ENCODE measurements around the gene CD300E.

Gene CD300E

DNA sequence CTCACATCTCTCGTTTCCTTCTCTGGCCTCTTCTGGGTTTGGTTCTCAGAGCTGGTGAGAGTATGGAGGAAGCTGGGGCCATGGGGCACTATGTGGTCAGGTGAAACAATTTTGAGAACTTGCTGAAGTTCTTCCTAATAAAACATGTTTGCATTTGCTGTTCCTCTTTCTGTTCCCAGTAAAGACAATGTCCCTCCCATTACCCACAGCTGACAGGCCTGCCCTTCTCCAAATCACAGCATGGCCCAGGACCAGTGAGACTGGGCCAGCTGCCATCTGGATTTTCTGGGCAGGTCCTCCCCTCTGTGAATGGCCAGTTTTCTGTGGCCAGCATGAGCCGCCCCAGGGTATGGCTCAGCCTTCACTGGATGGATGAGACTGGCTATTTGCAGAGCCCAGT lies 56.1 kb downstream of the CD300E start, which contains the start of gene CD300H:
CD300H (minus strand) TSS at position 113 of the 400 bp plus-strand sequence.
- peak in 2 of 56 donors; percentile 9 to 11 for DNase-seq

DNA sequence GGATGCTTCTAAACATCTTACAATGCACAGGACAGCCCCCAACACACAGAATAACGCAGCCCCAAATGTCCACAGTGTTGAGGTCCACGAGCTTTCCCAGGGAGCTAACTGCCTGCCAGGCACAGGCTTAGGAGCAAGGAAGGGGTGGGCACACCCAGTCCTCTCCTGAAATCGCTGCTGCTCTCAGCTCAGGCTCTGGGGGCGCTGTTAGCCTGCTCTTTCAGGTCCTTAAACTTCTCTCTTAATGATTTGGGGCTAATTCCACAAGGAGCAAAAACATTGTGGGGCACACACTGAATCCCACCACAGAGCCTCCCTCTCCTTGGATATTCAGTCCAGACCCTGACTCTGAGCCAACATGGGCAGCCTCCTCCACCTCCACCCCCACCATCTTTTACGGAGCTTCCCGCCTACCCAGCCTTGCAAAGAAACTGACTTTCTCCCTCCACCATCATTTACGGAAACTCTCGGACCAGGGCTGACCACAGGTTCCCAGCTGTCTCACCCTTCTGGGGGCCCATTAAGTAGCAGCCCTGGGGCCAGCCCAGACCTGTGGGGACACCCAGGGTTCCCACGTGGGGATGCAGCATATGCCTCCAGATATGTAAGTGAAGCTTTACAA lies 57.3 kb downstream of the CD300E start:
- peak in 6 of 56 donors; percentile 7 to 43 (median 20) for DNase-seq

DNA sequence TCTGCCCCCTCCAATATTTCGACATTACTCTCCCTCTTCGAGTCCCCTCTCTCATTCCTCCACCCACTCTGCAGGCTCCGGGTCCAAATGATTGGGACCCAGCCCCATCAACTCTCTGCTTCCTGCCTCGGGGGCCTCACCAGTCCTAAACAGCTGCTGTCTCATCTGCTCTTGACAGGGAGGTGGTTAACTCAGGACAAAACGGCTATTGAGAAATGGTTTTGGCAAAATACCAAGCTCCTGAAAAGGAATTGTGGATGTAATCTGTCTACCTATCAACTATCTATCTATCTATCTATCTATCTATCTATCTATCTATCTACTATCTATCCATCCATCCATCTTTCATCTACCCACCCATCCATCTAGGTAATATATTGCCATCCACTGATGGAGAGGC lies 58.4 kb downstream of the CD300E start:
- no peak for DNase-seq

DNA sequence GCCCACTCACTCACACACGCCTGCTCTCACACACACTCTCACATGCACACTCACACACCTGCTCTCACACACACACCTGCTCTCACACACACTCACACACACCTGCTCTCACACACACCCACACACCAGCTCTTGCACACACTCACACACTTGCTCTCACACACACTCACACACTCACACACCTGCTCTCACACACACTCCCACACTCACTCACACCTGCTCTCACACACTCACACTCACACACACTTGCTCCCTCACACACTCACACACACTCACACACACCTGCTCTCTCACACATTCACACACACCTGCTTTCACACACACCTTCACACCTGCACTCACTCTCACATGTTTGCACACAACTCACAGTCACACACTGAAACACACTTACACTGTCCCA lies 60.2 kb downstream of the CD300E start:
- no peak for DNase-seq

DNA sequence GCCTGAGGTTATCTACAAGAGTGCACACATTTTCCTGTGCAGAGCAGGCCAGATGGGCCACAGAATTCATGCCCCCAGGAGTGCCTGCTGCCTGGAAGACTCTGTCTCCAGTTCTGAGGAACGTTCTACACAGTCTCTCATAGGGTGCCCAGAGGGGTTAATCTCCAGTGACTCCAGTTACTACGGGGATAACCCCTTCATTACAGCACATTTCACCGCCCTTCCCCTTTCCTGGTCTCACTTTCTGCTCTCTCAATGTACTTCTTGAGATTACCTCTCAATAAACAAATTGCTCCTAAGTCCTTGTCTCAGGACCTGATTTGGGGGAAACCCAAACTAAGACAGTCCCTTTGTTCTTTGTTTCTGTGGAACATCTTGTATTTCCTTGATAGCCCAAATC lies 62.0 kb downstream of the CD300E start:
- DNase-seq = no peak
